Upper lobe of left lung (tissue), 4 donors: Measurements from ENCODE around the gene CLIC6.

Experiments
- EP300 ChIP-seq, 4 donors: sonication (generic); formaldehyde crosslinking; IDR thresholded peaks; one replicate each; pipeline ENCODE4 v1.5.1; 2017; ENCODE audit warnings: antibody characterized with exemption in 4 of 4, control low read depth in 2 of 4
- POLR2A ChIP-seq, 4 donors: fragments of 450-650 bp; IDR thresholded peaks; one replicate each; pipeline ENCODE4 v1.5.1; 2016 to 2017; ENCODE audit warnings: antibody characterized with exemption in 4 of 4, mild to moderate bottlenecking in 2 of 4
- POLR2AphosphoS5 ChIP-seq, 2 donors: sonication (generic); formaldehyde crosslinking; IDR thresholded peaks; one replicate each; pipeline ENCODE4 v1.5.1; 2017; ENCODE audit warnings: antibody characterized with exemption in 2 of 2
- TF ChIP-seq, protein P1 (sequence below), 6 experiments: fragments of 450-650 bp in 4 of 6; fragments of 200-600 bp in 2 of 6; sonication (generic) in 2 of 6; IDR thresholded peaks; one replicate each; pipeline ENCODE4 v1.5.1; 2016 to 2019; ENCODE audit warnings: antibody characterized with exemption in 6 of 6

DNA sequence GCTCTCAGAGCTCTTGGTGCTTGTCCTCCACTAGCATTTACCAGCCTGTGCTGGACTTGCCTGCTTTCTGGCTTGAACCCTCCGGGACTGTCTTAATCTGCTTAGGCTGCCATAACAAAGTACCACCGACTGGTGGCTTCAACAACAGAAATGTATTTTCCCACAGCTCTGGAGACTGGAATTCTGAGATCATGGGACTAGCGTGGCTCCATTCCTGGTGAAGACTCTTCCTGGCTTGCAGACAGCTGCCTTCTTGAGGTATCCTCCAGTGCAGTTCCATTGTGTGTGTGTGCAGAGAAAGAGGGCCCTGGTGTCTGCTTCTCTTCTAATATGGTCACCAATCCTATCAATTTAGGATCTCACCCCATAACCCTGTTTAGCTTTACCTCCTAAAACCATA, 31.8 kb upstream of the CLIC6 start:
- TF ChIP-seq, protein P1, sequence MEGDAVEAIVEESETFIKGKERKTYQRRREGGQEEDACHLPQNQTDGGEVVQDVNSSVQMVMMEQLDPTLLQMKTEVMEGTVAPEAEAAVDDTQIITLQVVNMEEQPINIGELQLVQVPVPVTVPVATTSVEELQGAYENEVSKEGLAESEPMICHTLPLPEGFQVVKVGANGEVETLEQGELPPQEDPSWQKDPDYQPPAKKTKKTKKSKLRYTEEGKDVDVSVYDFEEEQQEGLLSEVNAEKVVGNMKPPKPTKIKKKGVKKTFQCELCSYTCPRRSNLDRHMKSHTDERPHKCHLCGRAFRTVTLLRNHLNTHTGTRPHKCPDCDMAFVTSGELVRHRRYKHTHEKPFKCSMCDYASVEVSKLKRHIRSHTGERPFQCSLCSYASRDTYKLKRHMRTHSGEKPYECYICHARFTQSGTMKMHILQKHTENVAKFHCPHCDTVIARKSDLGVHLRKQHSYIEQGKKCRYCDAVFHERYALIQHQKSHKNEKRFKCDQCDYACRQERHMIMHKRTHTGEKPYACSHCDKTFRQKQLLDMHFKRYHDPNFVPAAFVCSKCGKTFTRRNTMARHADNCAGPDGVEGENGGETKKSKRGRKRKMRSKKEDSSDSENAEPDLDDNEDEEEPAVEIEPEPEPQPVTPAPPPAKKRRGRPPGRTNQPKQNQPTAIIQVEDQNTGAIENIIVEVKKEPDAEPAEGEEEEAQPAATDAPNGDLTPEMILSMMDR (IDR thresholded peaks at IDR 0.05) = no peak
- no peak for TF ChIP-seq POLR2AphosphoS5 (IDR thresholded peaks at IDR 0.05)
- no peak for TF ChIP-seq EP300 (IDR thresholded peaks at IDR 0.05)
- TF ChIP-seq POLR2A (IDR thresholded peaks at IDR 0.05) = no peak
